ENCODE results near the gene CPXM2. TPM values are rescaled to one million over a fixed set of nuclear protein-coding genes. Genes with fewer than 3 reads are reported as not detected.
"Not testable (repeated sequence)": the region's sequence is repeated elsewhere in the genome, so short reads cannot be mapped to it uniquely, and the experiment has no call there.

The CPXM2 gene
- total RNA-seq, 2 donors from 2014 or later, result not detected

DNA sequence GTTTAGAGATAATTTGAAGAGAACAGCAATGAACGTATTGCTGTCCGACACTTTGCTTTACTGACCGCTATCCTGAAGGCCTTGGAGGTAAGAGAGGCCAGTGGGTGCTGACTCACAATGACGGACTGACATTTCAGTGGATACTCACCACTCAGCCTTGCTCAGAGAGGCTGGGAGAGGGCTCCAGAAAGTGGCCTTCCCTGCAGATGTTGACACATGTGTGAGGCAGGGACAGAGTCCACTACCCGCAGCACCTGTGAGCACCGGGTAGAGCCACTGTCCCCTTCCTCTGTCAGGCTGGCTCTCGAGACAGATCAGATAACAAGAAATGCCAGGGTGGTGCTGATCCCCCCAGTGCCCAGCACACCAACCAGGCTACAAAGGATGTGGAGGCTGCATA is 150.5 kb downstream of the CPXM2 start:
- no peaks in the 10 kb centered on the region for H3K36me3 Mint-ChIP-seq (ENCODE audit: low read depth)
- no peak for ATAC-seq (replicated peaks)
- no peak overlapping the region for H3K4me3 Mint-ChIP-seq
- no peaks in the 10 kb centered on the region for H3K4me1 Mint-ChIP-seq
- H3K27me3 Mint-ChIP-seq, result peaks cover 9% of the 10 kb centered on the region
- peaks cover 3% of the 10 kb centered on the region for H3K9me3 Mint-ChIP-seq
- no peak overlapping the region for H3K27ac Mint-ChIP-seq

DNA sequence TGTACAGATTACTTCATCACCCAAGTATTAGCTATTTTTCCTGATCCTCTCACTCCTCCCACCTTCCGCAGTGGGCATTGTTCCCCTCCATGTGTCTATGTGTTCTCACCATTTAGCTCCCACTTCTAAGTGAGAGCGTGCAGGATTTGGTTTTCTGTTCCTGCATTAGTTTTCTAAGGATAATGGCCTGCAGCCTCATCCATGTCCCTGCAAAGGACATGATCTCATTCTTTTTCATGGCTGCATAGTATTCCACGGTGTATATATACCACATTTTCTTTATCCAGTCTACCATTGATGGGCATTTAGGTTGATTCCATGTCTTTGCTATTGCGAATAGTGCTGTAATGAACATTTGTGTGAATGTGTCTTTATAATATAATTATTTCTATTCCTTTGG is 154.7 kb downstream of the CPXM2 start:
- H3K36me3 Mint-ChIP-seq (ENCODE audit: low read depth); H3K4me3 Mint-ChIP-seq; ATAC-seq (replicated peaks); H3K27ac Mint-ChIP-seq; H3K9me3 Mint-ChIP-seq; H3K27me3 Mint-ChIP-seq; H3K4me1 Mint-ChIP-seq: not testable (repeated sequence)

DNA sequence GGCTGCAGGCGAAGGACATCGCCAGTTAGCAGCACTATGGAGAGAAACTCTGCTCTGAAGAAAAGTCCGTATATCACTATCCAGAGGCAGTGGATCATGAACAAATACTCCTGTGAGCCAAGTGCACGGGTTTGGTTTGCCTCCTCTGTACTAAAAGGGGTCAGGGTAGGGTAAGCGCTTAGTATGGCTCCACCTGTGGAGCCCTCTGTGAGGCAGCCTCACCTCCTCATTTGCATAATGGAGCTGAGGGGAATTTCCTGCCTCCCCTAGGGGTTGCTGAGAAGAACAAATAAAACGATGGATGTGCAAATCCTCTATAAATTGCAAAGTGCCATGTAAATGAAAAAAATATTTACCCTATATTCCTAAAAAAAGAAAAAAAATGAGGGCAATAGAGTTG is 162.1 kb downstream of the CPXM2 start:
- Mint-ChIP-seq H3K4me3 (no peak overlapping the region), H3K4me1 (no peaks in the 10 kb centered on the region), H3K9me3 (no peaks in the 10 kb centered on the region), H3K27me3 (peaks cover 4% of the 10 kb centered on the region), H3K36me3 (ENCODE audit: low read depth) (no peaks in the 10 kb centered on the region), H3K27ac (no peak overlapping the region)
- no peak for ATAC-seq (replicated peaks)

DNA sequence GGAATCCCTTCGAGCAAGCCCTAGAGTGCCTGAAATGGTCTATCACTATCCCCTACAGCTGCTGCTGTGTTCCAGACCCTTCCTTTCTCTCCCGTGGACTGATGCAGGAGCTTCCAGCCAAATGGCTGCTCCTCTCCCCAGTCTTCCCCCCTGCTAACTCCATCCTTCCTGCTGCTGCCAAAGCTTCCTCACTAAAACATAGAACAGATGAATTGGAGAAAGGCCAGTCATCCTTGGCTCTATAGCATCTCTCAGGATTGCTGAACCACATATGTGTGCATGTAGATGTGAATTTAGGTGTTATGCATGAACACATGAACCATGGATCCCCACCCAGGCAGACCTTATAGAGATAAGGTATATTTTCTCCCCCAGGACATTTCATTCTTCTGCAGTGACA is 164.8 kb downstream of the CPXM2 start:
- no peaks in the 10 kb centered on the region for H3K4me1 Mint-ChIP-seq
- no peaks in the 10 kb centered on the region for H3K36me3 Mint-ChIP-seq (ENCODE audit: low read depth)
- no peak overlapping the region for H3K4me3 Mint-ChIP-seq

DNA sequence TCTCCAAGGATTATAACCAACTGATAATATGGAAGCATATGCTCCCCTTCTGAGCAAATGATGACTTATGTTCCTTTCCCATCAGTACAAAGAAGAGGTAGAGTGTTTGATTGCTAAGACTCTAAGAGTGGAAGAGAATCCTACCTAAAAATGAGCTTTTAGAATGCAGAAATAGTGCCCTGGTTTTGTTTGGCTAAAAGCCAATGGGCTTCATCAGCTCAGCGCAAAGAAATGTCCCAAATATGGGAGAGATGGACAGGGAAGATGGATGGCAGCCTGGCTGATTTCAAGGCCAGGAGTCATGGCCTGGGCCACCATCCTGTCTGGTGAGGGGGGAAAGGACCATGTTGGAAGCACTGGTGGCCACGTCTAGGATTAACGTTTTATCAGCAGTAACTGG is 165.2 kb downstream of the CPXM2 start:
- Mint-ChIP-seq H3K4me3 (no peak overlapping the region), H3K27me3 (peaks cover 5% of the 10 kb centered on the region), H3K4me1 (no peaks in the 10 kb centered on the region), H3K9me3 (no peaks in the 10 kb centered on the region), H3K36me3 (ENCODE audit: low read depth) (no peaks in the 10 kb centered on the region), H3K27ac (no peak overlapping the region)
- no peak for ATAC-seq (replicated peaks)

More for the DNA sequence above, 164.8 kb downstream of the CPXM2 start:
- Mint-ChIP-seq H3K27ac (no peak overlapping the region), H3K9me3 (no peaks in the 10 kb centered on the region), H3K27me3 (peaks cover 4% of the 10 kb centered on the region)
- ATAC-seq (replicated peaks), result no peak

DNA sequence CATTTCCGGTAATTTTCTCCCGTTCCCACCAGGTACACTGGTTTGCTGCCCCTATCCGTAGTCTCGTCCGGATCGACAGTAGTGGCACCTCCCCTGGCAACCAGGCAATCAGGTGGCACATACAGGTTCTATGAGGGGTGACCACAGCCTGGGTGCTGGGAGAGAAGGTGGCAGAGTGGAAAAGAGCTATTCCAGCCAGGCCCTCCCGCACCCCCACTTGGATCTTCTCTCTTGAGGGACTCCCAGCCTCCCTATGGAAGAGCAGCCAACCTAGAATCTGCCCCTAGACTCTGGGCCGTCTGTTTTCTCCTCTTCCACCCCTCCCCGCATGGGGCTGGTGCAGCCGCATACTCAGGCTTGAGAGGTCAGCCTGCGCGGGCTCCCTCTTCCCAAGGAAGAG is 166.9 kb downstream of the CPXM2 start:
- H3K9me3 Mint-ChIP-seq, result no peaks in the 10 kb centered on the region
- no peak for ATAC-seq (replicated peaks)
- H3K27me3 Mint-ChIP-seq, result peaks cover 12% of the 10 kb centered on the region
- H3K36me3 Mint-ChIP-seq (ENCODE audit: low read depth), result no peaks in the 10 kb centered on the region
- no peak overlapping the region for H3K4me3 Mint-ChIP-seq
- H3K27ac Mint-ChIP-seq, result no peak overlapping the region
- H3K4me1 Mint-ChIP-seq, result no peaks in the 10 kb centered on the region

DNA sequence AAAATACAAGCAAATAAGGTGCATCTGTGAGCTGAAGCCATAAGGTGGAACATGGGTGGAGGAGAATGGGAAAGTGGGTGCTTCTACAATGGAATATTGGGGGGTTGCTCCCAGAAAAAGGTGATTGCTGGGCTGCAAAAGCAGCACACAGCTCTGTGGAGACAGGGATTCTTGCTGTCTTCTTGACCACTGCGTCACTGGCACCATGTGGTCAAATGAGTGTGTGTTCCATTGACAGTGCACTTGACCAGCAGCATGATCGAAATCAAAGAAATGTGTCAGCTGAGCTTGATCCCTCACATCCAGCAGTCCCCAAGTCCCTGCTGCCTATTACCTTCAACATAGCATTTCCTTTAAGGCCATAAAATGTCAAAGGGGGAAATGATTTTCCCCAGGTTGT is 169.3 kb downstream of the CPXM2 start:
- no peak overlapping the region for H3K4me3 Mint-ChIP-seq
- no peaks in the 10 kb centered on the region for H3K9me3 Mint-ChIP-seq
- peaks cover 8% of the 10 kb centered on the region for H3K27me3 Mint-ChIP-seq
- no peaks in the 10 kb centered on the region for H3K4me1 Mint-ChIP-seq
- no peak overlapping the region for H3K27ac Mint-ChIP-seq
- ATAC-seq (replicated peaks), result no peak
- H3K36me3 Mint-ChIP-seq (ENCODE audit: low read depth), result no peaks in the 10 kb centered on the region

DNA sequence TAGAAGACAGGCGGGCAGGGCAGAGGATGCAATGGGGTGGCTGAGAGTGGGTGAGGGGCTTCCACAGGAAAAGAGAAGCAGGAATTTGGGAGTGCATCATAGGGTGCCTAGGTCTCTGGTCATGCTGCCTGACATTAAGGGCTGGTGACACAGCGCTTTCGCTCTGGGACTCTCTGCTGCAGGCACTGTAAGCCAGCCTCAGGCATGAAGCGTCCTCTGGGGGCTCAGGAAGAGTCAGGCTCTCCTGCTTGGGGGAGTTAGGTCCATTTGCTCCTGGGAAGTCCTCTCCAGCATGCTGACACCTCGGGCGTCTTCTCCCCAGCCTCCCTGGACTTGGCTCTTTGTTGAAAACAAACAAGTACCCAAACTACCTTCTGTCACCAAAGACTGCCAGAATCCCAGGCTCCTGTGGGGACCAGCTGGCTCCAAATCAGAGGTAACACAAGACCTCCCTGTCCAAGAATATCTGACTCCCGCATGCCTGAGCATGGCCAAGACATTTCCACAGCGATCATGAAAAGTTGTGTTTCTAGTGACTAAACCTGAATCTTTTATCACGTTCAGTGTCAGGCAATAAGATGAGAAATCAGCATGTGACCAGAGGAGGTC is 170.1 kb downstream of the CPXM2 start:
- Mint-ChIP-seq H3K27me3 (peaks cover 8% of the 10 kb centered on the region), H3K4me3 (no peak overlapping the region), H3K27ac (no peak overlapping the region), H3K9me3 (no peaks in the 10 kb centered on the region), H3K4me1 (no peaks in the 10 kb centered on the region), H3K36me3 (ENCODE audit: low read depth) (no peaks in the 10 kb centered on the region)
- no peak for ATAC-seq (replicated peaks)

DNA sequence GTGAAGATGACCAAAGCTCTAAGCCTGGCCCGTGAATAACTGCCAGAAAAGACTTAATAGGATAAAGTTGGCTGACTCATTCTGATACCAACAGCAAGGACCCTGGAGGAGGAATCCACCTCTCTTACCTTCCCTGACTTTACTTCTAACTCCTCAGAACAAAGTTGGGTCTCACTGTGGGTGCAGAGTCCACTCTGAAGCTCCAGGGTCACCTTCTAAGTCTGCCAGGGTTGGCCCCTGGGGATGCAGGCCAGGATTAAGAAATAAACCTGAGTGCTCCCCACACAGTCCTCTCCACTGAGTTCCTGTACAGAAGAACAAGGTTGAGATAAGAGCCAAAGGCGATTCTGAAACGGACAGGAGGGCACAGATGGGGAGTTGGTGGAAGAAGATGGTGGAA is 171.1 kb downstream of the CPXM2 start:
- Mint-ChIP-seq H3K36me3 (ENCODE audit: low read depth) (no peaks in the 10 kb centered on the region), H3K27me3 (peaks cover 8% of the 10 kb centered on the region), H3K4me3 (no peak overlapping the region), H3K9me3 (no peaks in the 10 kb centered on the region), H3K4me1 (no peaks in the 10 kb centered on the region), H3K27ac (no peak overlapping the region)
- no peak for ATAC-seq (replicated peaks)

DNA sequence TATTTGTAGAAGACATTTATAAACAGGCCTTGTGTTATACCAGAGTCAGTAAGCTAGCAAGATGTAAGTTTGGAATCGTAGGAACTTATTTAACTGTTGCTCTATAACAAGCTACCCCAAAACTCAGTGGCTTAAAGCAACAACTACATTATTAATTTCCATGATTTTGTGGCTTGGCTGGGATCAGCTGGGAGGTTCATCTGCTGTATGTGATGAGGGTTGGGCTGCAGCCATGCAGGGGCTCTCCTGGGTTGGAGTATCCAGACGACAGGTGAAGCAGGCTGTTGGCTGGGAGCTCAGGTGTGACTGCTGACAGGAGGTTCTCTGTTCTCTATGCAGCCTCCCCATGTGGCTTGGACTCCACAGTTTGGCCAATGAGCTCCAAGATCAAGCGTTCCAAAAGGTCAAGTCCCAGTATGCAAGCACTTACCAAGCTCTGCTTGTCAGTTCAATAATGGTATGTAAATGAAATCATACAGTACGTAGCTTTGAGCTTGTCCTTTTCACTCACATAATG is 173.0 kb downstream of the CPXM2 start:
- no peaks in the 10 kb centered on the region for H3K4me1 Mint-ChIP-seq
- H3K36me3 Mint-ChIP-seq (ENCODE audit: low read depth), result no peaks in the 10 kb centered on the region

DNA sequence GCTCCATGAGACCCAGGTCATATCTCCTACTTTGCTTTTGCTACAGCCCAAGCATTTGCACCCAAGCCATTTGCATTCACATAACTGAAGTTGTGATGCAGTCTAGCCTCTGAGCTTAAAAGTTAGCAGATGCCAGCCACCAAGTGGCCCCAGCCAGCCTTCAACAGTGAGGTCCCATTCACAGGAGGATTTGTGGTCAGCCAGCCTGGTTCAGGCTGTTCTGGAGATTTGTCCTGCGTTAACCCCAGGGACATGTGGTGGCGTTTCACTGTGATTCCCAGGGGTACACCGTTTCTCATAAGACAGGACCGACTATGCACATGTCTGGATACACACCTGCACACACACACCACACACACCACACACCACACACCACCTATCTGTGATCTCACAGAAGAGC is 174.3 kb downstream of the CPXM2 start:
- no peaks in the 10 kb centered on the region for H3K9me3 Mint-ChIP-seq
- H3K27me3 Mint-ChIP-seq, result peaks cover 13% of the 10 kb centered on the region
- no peaks in the 10 kb centered on the region for H3K36me3 Mint-ChIP-seq (ENCODE audit: low read depth)
- H3K4me1 Mint-ChIP-seq, result no peaks in the 10 kb centered on the region
- no peak for ATAC-seq (replicated peaks)
- no peak overlapping the region for H3K27ac Mint-ChIP-seq
- no peak overlapping the region for H3K4me3 Mint-ChIP-seq

More for the DNA sequence above, 173.0 kb downstream of the CPXM2 start:
- no peak overlapping the region for H3K4me3 Mint-ChIP-seq
- H3K27me3 Mint-ChIP-seq, result peaks cover 13% of the 10 kb centered on the region
- ATAC-seq (replicated peaks), result no peak
- H3K9me3 Mint-ChIP-seq, result no peaks in the 10 kb centered on the region
- no peak overlapping the region for H3K27ac Mint-ChIP-seq

DNA sequence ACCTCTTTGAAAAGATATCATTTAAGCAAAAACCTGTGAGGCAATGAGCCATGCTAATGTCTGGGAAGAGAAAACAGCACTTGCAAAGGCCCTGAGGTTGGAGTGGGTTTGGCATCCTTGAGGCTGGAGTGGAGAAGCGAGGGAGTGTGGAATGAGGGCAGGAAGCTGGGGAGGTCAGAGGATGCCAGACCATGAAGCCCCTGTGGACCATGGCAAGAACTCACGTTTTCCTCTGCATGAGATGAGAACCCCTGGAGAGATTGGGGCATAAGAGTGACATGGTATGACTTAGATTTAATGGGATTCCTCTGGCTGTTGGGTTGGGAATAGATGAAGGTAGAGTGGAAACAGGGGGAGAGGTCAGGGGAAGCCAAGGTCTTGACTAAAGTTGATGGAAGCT is 176.1 kb downstream of the CPXM2 start:
- no peaks in the 10 kb centered on the region for H3K9me3 Mint-ChIP-seq
- no peaks in the 10 kb centered on the region for H3K4me1 Mint-ChIP-seq
- no peak overlapping the region for H3K27ac Mint-ChIP-seq
- H3K36me3 Mint-ChIP-seq (ENCODE audit: low read depth), result no peaks in the 10 kb centered on the region
- no peak for ATAC-seq (replicated peaks)
- no peak overlapping the region for H3K4me3 Mint-ChIP-seq
- H3K27me3 Mint-ChIP-seq, result peaks cover 6% of the 10 kb centered on the region

DNA sequence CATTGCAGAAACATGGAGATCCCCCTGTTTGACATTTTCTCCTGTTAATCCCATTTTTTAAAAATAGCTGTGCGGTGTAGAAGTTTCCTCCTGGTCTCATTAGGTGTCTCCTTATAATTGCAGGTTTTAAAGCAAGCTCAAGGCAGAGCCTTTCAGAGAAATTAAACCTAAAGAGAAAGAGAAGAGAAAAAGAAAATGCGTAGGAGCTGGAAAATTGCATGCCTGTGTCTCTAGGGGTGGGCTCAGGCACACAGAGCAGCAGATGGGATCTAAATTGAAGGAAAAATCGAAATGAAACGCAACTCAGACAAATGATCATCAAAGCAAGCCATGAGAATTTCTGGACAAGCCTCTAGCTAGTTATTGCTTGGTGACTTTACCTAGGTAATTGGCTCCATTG is 185.4 kb downstream of the CPXM2 start:
- H3K36me3 Mint-ChIP-seq (ENCODE audit: low read depth), result no peaks in the 10 kb centered on the region
- H3K27ac Mint-ChIP-seq, result no peak overlapping the region
- no peaks in the 10 kb centered on the region for H3K9me3 Mint-ChIP-seq
- peaks cover 16% of the 10 kb centered on the region for H3K27me3 Mint-ChIP-seq
- H3K4me1 Mint-ChIP-seq, result no peaks in the 10 kb centered on the region
- no peak for ATAC-seq (replicated peaks)
- no peak overlapping the region for H3K4me3 Mint-ChIP-seq

DNA sequence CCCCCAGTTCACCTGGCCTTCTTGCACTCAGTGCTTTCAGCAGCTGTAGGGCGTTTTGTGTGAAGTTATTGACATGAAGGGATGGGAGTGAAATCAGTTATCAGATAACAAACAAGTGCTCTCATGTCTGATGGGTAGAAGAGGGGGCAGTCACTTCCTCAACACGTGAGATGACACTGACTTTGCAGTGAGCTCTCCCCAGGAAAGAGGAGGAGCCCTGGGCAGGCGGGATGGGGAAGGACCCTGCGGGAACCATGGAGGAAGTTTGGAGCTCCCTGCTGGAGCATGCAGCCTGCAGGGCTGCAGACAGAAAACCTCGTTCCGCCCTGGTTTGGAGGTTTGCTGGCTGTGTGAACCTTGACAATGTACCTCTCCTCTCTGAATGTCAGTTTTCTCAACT is 186.8 kb downstream of the CPXM2 start:
- Mint-ChIP-seq H3K9me3 (no peaks in the 10 kb centered on the region), H3K4me3 (no peak overlapping the region), H3K27ac (no peak overlapping the region), H3K4me1 (no peaks in the 10 kb centered on the region), H3K36me3 (ENCODE audit: low read depth) (no peaks in the 10 kb centered on the region), H3K27me3 (peaks cover 16% of the 10 kb centered on the region)
- no peak for ATAC-seq (replicated peaks)

DNA sequence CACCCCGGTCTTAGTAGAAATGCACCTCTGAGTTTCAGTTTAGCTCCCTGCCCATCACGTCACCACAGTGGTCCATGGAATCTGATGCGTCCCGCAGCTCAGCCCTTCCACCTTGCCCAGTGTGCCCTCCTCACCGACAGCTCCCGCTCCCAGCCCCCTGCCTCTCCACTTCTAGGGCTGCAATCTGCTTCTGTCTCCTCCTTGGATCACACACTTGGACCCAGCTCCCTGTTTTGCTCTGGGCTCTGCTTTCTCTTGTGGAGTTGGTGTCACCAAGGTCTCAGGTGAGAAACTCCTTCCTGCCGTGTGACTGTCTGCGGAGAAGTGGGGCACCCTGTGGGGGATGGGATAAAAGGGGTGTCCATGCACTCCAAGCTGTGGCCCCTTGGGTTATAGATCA is 187.5 kb downstream of the CPXM2 start:
- no peaks in the 10 kb centered on the region for H3K4me1 Mint-ChIP-seq
- H3K9me3 Mint-ChIP-seq, result no peaks in the 10 kb centered on the region
- no peak overlapping the region for H3K4me3 Mint-ChIP-seq
- no peaks in the 10 kb centered on the region for H3K36me3 Mint-ChIP-seq (ENCODE audit: low read depth)
- ATAC-seq (replicated peaks), result no peak
- H3K27ac Mint-ChIP-seq, result no peak overlapping the region
- peaks cover 16% of the 10 kb centered on the region for H3K27me3 Mint-ChIP-seq

Measured in activated T-helper 17 cell treated with anti-CD3 and anti-CD28 coated beads, Interleukin-2, amount 50 U/mL, for 72 hours (primary cell).